SK-N-SH (cell line): ENCODE measurements around the gene LPIN1. TPM values are rescaled to one million over a fixed set of nuclear protein-coding genes. Genes with fewer than 3 reads are reported as not detected.
A peak's percentile ranks its signal among the peaks of the same experiment; 100 is the strongest.

ENCODE experiments used
- CTCF ChIA-PET: fragments of 300-600, 350-600 bp; formaldehyde crosslinking; extraction: SDS; loops from one replicate; lab custom pipeline; 2021; lab: Yijun Ruan, JAX
- POLR2A ChIA-PET: fragments of 350-600 bp; sonication (Branson Sonifier 250); formaldehyde crosslinking; extraction: SDS; loops from one replicate; lab custom pipeline; 2020; ENCODE audit warnings: antibody characterized with exemption, inconsistent platforms; lab: Yijun Ruan, JAX
- DNase-seq: peaks from one replicate; pipeline ENCODE4 v3.0.0; 2012
- H2AFZ ChIP-seq: fragments of 200-600 bp; sonication (generic); 2 replicates; pipeline ENCODE4 v1.8.1; 2016; ENCODE audit warnings: antibody characterized with exemption, mild to moderate bottlenecking, low read depth
- H3F3A ChIP-seq: fragments of 200-600 bp; sonication (generic); replicated peaks from 2 replicates; pipeline ENCODE3; 2016; ENCODE audit warnings: antibody characterized with exemption, mild to moderate bottlenecking; ENCODE audit not compliant: insufficient read depth
- H3K27ac ChIP-seq, 2 experiments: fragments of 200-500 bp in 1 of 2; fragments of 200-600 bp in 1 of 2; sonication (Bioruptor generic) in 1 of 2; sonication (generic), shearing (Covaris generic) in 1 of 2; 2 replicates each; pipeline versions ENCODE4 v1.5.1 to v1.6.1; 2014 to 2016; ENCODE audit warnings: low read depth in 2 of 2, inconsistent platforms in 1 of 2, low read length in 1 of 2, mild to moderate bottlenecking in 1 of 2, mixed read lengths in 1 of 2
- H3K27me3 ChIP-seq: fragments of 200-600 bp; sonication (generic), shearing (Covaris generic); 2 replicates; pipeline ENCODE4 v1.6.1; 2016; ENCODE audit warnings: mixed run types; ENCODE audit not compliant: insufficient read depth
- H3K36me3 ChIP-seq, 2 experiments: fragments of 200-500 bp in 1 of 2; fragments of 200-600 bp in 1 of 2; sonication (Bioruptor generic) in 1 of 2; sonication (generic) in 1 of 2; replicated peaks in 1 of 2; 2 replicates each; pipeline versions ENCODE3 to v1.5.1; 2014 to 2016; ENCODE audit warnings: low read length in 1 of 2, mild to moderate bottlenecking in 1 of 2; ENCODE audit not compliant: insufficient read depth in 2 of 2, control insufficient read depth in 1 of 2
- H3K4me1 ChIP-seq, 2 experiments: fragments of 200-500 bp in 1 of 2; fragments of 200-600 bp in 1 of 2; sonication (Bioruptor generic) in 1 of 2; sonication (generic), shearing (Covaris generic) in 1 of 2; 2 replicates each; pipeline versions ENCODE4 v1.5.1 to v1.6.1; 2014 to 2016; ENCODE audit warnings: low read depth in 1 of 2, low read length in 1 of 2, mixed run types in 1 of 2; ENCODE audit not compliant: insufficient read depth in 2 of 2, control insufficient read depth in 1 of 2
- H3K4me2 ChIP-seq: fragments of 200-600 bp; sonication (generic), shearing (Covaris generic); 2 replicates; pipeline ENCODE4 v1.6.1; 2017; ENCODE audit warnings: mixed run types
- H3K4me3 ChIP-seq, 2 experiments: fragments of 200-500 bp in 1 of 2; fragments of 200-600 bp in 1 of 2; sonication (Bioruptor generic) in 1 of 2; sonication (generic), shearing (Covaris generic) in 1 of 2; 2 replicates each; pipeline versions ENCODE4 v1.5.1 to v1.8.1; 2014 to 2016; ENCODE audit warnings: low read depth in 2 of 2, inconsistent platforms in 1 of 2, low read length in 1 of 2, mild to moderate bottlenecking in 1 of 2, mixed read lengths in 1 of 2, moderate library complexity in 1 of 2
- H3K79me2 ChIP-seq: fragments of 200-600 bp; sonication (generic); 2 replicates; pipeline ENCODE4 v1.8.1; 2017; ENCODE audit warnings: mild to moderate bottlenecking; ENCODE audit not compliant: insufficient read depth
- H3K9ac ChIP-seq: fragments of 200-600 bp; sonication (generic); 2 replicates; pipeline ENCODE4 v1.6.1; 2017; ENCODE audit warnings: mixed run types
- H3K9me2 ChIP-seq: fragments of 200-600 bp; sonication (generic); 2 replicates; pipeline ENCODE4 v1.6.1; 2017; ENCODE audit warnings: mixed run types
- H3K9me3 ChIP-seq: fragments of 200-600 bp; sonication (generic); 2 replicates; pipeline ENCODE4 v1.6.1; 2017; ENCODE audit warnings: mixed run types, mild to moderate bottlenecking, moderate library complexity
- H4K20me1 ChIP-seq: fragments of 200-600 bp; sonication (generic); 2 replicates; pipeline ENCODE4 v1.6.1; 2017; ENCODE audit warnings: mild to moderate bottlenecking, mixed run types; ENCODE audit not compliant: insufficient read depth
- EP300 ChIP-seq, 2 experiments: IDR thresholded peaks; 2 replicates each; pipeline versions ENCODE4 v1.4.0 to v1.6.1; 2012; ENCODE audit warnings: borderline replicate concordance in 1 of 2, low read depth in 1 of 2, low read length in 1 of 2
- FOSL2 ChIP-seq: IDR thresholded peaks from 2 replicates; pipeline ENCODE4 v1.4.0; 2012; ENCODE audit warnings: low read depth, mild to moderate bottlenecking, moderate library complexity, borderline replicate concordance
- FOXJ3 ChIP-seq: sonication (generic); formaldehyde crosslinking; IDR thresholded peaks from 2 replicates; pipeline ENCODE4 v1.5.1; 2020; ENCODE audit warnings: mild to moderate bottlenecking, missing genetic modification reagents
- FOXM1 ChIP-seq: IDR thresholded peaks from 2 replicates; pipeline ENCODE4 v1.4.0; 2012; ENCODE audit warnings: low read depth, mild to moderate bottlenecking
- GABPA ChIP-seq: IDR thresholded peaks from 2 replicates; pipeline ENCODE4 v1.4.0; 2012; ENCODE audit warnings: low read depth, mild to moderate bottlenecking
- GATA2 ChIP-seq: sonication (generic); formaldehyde crosslinking; IDR thresholded peaks from 2 replicates; pipeline ENCODE4 v1.5.0; 2020; ENCODE audit warnings: mild to moderate bottlenecking, missing genetic modification reagents
- JUND ChIP-seq: IDR thresholded peaks from 2 replicates; pipeline ENCODE4 v1.4.0; 2012
- MEF2A ChIP-seq: IDR thresholded peaks from 2 replicates; pipeline ENCODE4 v1.4.0; 2012; ENCODE audit warnings: low read depth, borderline replicate concordance
- MXI1 ChIP-seq: IDR thresholded peaks from 2 replicates; pipeline ENCODE4 v1.6.1; 2012; ENCODE audit warnings: mild to moderate bottlenecking, low read depth, low read length, improper control_type of control experiment
- NFIC ChIP-seq: IDR thresholded peaks from 2 replicates; pipeline ENCODE4 v1.4.0; 2012; ENCODE audit warnings: borderline replicate concordance
- NRF1 ChIP-seq: IDR thresholded peaks from 2 replicates; pipeline ENCODE4 v1.6.1; 2012; ENCODE audit warnings: low read depth, mild to moderate bottlenecking, low read length
- POLR2AphosphoS5 ChIP-seq: IDR thresholded peaks from 2 replicates; pipeline ENCODE4 v1.6.1; 2012; ENCODE audit warnings: low read depth, low read length
- RCOR1 ChIP-seq: fragments of 150-350 bp; IDR thresholded peaks from 2 replicates; pipeline ENCODE4 v1.6.1; 2017; ENCODE audit warnings: antibody characterized with exemption, low read length
- RXRA ChIP-seq: IDR thresholded peaks from 2 replicates; pipeline ENCODE4 v1.4.0; 2012; ENCODE audit warnings: low read depth, mild to moderate bottlenecking, borderline replicate concordance
- SMC3 ChIP-seq: IDR thresholded peaks from 2 replicates; pipeline ENCODE4 v1.6.1; 2012; ENCODE audit warnings: low read depth, low read length, improper control_type of control experiment
- TAF1 ChIP-seq: IDR thresholded peaks from 2 replicates; pipeline ENCODE4 v1.6.1; 2012; ENCODE audit warnings: low read depth, mild to moderate bottlenecking, low read length, moderate library complexity, borderline replicate concordance
- WGBS: methylation state at CpG from one replicate; pipeline ENCODE4 v1.1.6; 2017; ENCODE audit warnings: low lambda C conversion rate; 5-methylcytosine and 5-hydroxymethylcytosine counted together
- polyA plus RNA-seq, 3 experiments: library from polyadenylated mRNA; depleted of rRNA; stranded (reverse); fragments of >200 nt; gene quantifications; 2 replicates each; pipeline ENCODE4 v1.2.3, GENCODE V29; 2012
- TF ChIP-seq, protein P1 (sequence below): fragments of 150-350 bp; IDR thresholded peaks from 2 replicates; pipeline ENCODE4 v1.6.1; 2016; ENCODE audit warnings: mild to moderate bottlenecking, low read depth, low read length
- TF ChIP-seq, protein P2 (sequence below): IDR thresholded peaks from 2 replicates; pipeline ENCODE4 v1.4.0; 2012; ENCODE audit warnings: low read depth, borderline replicate concordance
- TF ChIP-seq, protein P3 (sequence below): IDR thresholded peaks from 2 replicates; pipeline ENCODE4 v1.6.1; 2012; ENCODE audit warnings: mild to moderate bottlenecking, low read depth, low read length, moderate library complexity
- TF ChIP-seq, protein P4 (sequence below): fragments of 150-350 bp; IDR thresholded peaks from 2 replicates; pipeline ENCODE4 v1.6.1; 2017; ENCODE audit warnings: antibody characterized with exemption, low read length, low read depth, borderline replicate concordance
- TF ChIP-seq, protein P5 (sequence below): IDR thresholded peaks from 2 replicates; pipeline ENCODE4; 2012
- TF ChIP-seq, protein P6 (sequence below): IDR thresholded peaks from 2 replicates; pipeline ENCODE4 v1.4.0; 2012; ENCODE audit warnings: low read depth
- TF ChIP-seq, protein P7 (sequence below): IDR thresholded peaks from 2 replicates; pipeline ENCODE4 v1.4.0; 2012; ENCODE audit warnings: low read depth, borderline replicate concordance

The LPIN1 gene
- polyA plus RNA-seq, 1 of the 3 experiments (the other 2 are of a cell fraction) = 22.1 TPM

DNA sequence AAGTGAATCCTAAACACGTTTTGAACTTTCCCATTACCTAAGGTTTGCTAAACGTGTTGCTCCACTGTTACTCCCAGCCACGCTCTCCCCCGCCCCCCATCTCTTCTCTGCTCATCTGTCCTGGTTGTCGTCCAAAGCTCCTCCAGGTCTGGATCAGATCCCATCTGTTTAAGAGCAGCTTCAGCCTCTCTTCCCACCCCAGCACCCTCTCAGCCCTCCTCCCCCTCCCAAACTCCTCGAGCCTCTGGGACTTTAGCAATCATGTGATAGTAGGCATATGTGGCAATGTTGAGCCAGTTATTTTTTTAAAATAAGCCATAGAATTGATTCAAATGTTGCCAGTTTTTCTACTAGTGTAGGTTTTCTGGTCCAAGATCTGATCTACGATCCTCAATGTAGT, 20.0 kb upstream of the LPIN1 start:
- Histone ChIP-seq H3K4me2 (no peak overlapping the region), H3K9ac (no peak overlapping the region), H3K9me3 (no peaks in the 10 kb centered on the region), H3K4me1 (peaks cover 0 to 21% of the 10 kb centered on the region in 2 experiments; a peak in 2 of 4 replicates), H3K79me2 (no peaks in the 10 kb centered on the region), H3K36me3 (no peaks in the 10 kb centered on the region), H3K9me2 (no peaks in the 10 kb centered on the region), H4K20me1 (no peaks in the 10 kb centered on the region), H3K4me3 (no peak overlapping the region), H3K27me3 (peaks cover 10% of the 10 kb centered on the region; the same call in 1 of the 2 replicates), H2AFZ (no peak overlapping the region), H3F3A (no peaks in the 10 kb centered on the region), H3K27ac (peak overlapping the region in 1 of 2 experiments; percentile 81; a peak in 2 of 4 replicates)
- ChIA-PET POLR2A (interaction anchor here (0.9 to 1.2 kb wide), 3 partner anchors 18 to 29 kb away, joined by 3 to 4 read pairs (median 4); partner anchors contain the start of gene LPIN1), CTCF (interaction anchor here (0.7 to 2.5 kb wide), 10 partner anchors 15 to 53 kb away, joined by 3 to 16 read pairs (median 4); partner anchors contain the start of gene LPIN1)
- WGBS = 34% methylated on average over 7 of the region's 7 CpGs
- DNase-seq = peak; percentile 78
- no peak; the same call in 1 of the 2 replicates for TF ChIP-seq SMC3
- 0 out of 2 replicates have a peak, but pooled peaks have one; percentile 24 for TF ChIP-seq RCOR1
- TF ChIP-seq, protein P1, sequence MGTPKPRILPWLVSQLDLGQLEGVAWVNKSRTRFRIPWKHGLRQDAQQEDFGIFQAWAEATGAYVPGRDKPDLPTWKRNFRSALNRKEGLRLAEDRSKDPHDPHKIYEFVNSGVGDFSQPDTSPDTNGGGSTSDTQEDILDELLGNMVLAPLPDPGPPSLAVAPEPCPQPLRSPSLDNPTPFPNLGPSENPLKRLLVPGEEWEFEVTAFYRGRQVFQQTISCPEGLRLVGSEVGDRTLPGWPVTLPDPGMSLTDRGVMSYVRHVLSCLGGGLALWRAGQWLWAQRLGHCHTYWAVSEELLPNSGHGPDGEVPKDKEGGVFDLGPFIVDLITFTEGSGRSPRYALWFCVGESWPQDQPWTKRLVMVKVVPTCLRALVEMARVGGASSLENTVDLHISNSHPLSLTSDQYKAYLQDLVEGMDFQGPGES = no peak
- TF ChIP-seq, protein P2, sequence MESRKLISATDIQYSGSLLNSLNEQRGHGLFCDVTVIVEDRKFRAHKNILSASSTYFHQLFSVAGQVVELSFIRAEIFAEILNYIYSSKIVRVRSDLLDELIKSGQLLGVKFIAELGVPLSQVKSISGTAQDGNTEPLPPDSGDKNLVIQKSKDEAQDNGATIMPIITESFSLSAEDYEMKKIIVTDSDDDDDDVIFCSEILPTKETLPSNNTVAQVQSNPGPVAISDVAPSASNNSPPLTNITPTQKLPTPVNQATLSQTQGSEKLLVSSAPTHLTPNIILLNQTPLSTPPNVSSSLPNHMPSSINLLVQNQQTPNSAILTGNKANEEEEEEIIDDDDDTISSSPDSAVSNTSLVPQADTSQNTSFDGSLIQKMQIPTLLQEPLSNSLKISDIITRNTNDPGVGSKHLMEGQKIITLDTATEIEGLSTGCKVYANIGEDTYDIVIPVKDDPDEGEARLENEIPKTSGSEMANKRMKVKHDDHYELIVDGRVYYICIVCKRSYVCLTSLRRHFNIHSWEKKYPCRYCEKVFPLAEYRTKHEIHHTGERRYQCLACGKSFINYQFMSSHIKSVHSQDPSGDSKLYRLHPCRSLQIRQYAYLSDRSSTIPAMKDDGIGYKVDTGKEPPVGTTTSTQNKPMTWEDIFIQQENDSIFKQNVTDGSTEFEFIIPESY = no peak
- TF ChIP-seq FOXJ3 (CRISPR knock-in tag) = no peak
- no peak for TF ChIP-seq NFIC
- TF ChIP-seq MXI1 = peak; percentile 59; the same call in 1 of the 2 replicates
- TF ChIP-seq, protein P3, sequence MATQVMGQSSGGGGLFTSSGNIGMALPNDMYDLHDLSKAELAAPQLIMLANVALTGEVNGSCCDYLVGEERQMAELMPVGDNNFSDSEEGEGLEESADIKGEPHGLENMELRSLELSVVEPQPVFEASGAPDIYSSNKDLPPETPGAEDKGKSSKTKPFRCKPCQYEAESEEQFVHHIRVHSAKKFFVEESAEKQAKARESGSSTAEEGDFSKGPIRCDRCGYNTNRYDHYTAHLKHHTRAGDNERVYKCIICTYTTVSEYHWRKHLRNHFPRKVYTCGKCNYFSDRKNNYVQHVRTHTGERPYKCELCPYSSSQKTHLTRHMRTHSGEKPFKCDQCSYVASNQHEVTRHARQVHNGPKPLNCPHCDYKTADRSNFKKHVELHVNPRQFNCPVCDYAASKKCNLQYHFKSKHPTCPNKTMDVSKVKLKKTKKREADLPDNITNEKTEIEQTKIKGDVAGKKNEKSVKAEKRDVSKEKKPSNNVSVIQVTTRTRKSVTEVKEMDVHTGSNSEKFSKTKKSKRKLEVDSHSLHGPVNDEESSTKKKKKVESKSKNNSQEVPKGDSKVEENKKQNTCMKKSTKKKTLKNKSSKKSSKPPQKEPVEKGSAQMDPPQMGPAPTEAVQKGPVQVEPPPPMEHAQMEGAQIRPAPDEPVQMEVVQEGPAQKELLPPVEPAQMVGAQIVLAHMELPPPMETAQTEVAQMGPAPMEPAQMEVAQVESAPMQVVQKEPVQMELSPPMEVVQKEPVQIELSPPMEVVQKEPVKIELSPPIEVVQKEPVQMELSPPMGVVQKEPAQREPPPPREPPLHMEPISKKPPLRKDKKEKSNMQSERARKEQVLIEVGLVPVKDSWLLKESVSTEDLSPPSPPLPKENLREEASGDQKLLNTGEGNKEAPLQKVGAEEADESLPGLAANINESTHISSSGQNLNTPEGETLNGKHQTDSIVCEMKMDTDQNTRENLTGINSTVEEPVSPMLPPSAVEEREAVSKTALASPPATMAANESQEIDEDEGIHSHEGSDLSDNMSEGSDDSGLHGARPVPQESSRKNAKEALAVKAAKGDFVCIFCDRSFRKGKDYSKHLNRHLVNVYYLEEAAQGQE = no peak
- TF ChIP-seq, protein P4, sequence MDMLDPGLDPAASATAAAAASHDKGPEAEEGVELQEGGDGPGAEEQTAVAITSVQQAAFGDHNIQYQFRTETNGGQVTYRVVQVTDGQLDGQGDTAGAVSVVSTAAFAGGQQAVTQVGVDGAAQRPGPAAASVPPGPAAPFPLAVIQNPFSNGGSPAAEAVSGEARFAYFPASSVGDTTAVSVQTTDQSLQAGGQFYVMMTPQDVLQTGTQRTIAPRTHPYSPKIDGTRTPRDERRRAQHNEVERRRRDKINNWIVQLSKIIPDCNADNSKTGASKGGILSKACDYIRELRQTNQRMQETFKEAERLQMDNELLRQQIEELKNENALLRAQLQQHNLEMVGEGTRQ = no peak
- no peak for TF ChIP-seq NRF1
- TF ChIP-seq, protein P5, sequence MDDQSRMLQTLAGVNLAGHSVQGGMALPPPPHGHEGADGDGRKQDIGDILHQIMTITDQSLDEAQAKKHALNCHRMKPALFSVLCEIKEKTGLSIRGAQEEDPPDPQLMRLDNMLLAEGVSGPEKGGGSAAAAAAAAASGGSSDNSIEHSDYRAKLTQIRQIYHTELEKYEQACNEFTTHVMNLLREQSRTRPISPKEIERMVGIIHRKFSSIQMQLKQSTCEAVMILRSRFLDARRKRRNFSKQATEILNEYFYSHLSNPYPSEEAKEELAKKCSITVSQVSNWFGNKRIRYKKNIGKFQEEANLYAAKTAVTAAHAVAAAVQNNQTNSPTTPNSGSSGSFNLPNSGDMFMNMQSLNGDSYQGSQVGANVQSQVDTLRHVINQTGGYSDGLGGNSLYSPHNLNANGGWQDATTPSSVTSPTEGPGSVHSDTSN = no peak
- TF ChIP-seq POLR2AphosphoS5 = no peak
- TF ChIP-seq JUND = no peak
- TF ChIP-seq, protein P6, sequence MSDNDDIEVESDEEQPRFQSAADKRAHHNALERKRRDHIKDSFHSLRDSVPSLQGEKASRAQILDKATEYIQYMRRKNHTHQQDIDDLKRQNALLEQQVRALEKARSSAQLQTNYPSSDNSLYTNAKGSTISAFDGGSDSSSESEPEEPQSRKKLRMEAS = no peak
- no peak for TF ChIP-seq FOSL2
- TF ChIP-seq, protein P7, sequence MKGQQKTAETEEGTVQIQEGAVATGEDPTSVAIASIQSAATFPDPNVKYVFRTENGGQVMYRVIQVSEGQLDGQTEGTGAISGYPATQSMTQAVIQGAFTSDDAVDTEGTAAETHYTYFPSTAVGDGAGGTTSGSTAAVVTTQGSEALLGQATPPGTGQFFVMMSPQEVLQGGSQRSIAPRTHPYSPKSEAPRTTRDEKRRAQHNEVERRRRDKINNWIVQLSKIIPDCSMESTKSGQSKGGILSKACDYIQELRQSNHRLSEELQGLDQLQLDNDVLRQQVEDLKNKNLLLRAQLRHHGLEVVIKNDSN = no peak
- peak; percentile 91 for TF ChIP-seq GATA2 (CRISPR knock-in tag)
- TF ChIP-seq GABPA = no peak
- no peak for TF ChIP-seq FOXM1
- TF ChIP-seq RXRA = no peak
- no peak for TF ChIP-seq MEF2A
- TF ChIP-seq TAF1 = no peak
- peak in 1 of 2 experiments; percentile 85; a peak in 2 of 4 replicates for TF ChIP-seq EP300 (IDR thresholded peaks at IDR 0.05; ENCODE audit: borderline replicate concordance in 1 of 2, low read depth in 1 of 2, low read length in 1 of 2)
